Measurements from ENCODE around the gene FCHSD1.
A peak's percentile ranks its signal among the peaks of the same experiment; 100 is the strongest.

FCHSD1 gene

DNA sequence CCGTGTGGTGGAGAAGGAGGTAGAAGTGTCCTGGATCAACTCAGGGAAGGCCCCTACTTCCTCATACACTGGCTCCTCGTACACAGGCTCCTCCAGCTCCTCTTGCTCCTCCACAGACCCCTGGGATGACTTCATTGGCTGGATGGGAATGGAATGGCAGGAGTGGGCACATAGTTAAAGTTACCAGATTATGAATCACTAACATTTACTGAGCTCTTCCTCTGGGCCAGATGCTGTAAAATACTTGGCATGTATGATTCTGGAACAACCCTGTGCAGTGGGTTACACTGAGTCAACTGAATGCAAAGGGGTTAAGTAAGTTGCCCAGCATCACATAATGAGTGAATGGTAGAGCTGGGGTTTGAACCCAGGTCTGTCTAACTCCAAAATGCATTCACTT, 3.1 kb upstream of the FCHSD1 start:
- no peak for DNase-seq (ENCODE audit: low read depth)
- TF ChIP-seq, protein P1, sequence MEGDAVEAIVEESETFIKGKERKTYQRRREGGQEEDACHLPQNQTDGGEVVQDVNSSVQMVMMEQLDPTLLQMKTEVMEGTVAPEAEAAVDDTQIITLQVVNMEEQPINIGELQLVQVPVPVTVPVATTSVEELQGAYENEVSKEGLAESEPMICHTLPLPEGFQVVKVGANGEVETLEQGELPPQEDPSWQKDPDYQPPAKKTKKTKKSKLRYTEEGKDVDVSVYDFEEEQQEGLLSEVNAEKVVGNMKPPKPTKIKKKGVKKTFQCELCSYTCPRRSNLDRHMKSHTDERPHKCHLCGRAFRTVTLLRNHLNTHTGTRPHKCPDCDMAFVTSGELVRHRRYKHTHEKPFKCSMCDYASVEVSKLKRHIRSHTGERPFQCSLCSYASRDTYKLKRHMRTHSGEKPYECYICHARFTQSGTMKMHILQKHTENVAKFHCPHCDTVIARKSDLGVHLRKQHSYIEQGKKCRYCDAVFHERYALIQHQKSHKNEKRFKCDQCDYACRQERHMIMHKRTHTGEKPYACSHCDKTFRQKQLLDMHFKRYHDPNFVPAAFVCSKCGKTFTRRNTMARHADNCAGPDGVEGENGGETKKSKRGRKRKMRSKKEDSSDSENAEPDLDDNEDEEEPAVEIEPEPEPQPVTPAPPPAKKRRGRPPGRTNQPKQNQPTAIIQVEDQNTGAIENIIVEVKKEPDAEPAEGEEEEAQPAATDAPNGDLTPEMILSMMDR (IDR thresholded peaks at IDR 0.05; ENCODE audit: low read depth, low read length, missing control alignments), result no peak
- no peak overlapping the region for H3K4me3 ChIP-seq (ENCODE audit: low read depth, low read length)

DNA sequence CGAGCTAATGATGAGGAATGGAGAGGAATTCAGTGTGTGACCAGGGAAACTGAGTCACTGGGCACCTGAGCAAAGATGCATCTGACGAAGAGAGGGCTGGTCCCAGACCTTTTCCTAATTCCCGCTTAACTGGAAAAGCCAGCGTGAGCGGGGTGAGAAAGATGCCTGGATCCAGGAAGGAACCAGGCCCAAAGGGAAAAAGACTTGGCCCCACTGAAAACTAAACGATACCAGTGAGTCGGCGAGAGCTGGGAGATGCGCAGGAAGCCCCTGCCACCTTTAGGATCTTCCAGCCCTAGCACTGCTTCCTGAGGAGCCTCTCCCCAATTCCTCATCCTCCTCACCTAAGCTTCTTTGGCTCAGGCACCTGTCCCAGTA, 499 bp upstream of the FCHSD1 start:
- TF ChIP-seq, protein P1 (IDR thresholded peaks at IDR 0.05; ENCODE audit: low read depth, low read length, missing control alignments), result no peak
- peak overlapping the region; percentile 68 for H3K4me3 ChIP-seq (ENCODE audit: low read depth, low read length)
- DNase-seq (ENCODE audit: low read depth), result no peak

DNA sequence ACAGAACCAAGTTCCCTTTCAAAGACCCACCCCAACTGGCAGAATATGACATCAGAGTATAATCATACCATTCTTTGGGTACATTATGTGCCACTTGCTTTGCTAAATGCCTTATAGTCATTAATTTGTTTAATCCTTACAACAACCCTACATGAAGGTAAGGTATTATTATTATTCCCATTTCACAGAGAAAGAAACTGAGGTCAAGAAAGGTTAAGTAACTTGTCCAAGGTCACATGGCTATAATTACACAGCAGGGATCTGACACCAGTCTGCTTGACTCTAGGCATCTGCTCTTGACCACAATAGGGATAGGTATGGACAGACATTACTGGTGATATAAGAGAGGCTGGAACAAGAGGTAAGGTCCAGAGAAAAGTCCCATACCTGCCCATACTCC, 1.2 kb downstream of the FCHSD1 start:
- TF ChIP-seq, protein P1 (IDR thresholded peaks at IDR 0.05; ENCODE audit: low read depth, low read length, missing control alignments), result no peak
- H3K4me3 ChIP-seq (ENCODE audit: low read depth, low read length), result no peak overlapping the region

DNA sequence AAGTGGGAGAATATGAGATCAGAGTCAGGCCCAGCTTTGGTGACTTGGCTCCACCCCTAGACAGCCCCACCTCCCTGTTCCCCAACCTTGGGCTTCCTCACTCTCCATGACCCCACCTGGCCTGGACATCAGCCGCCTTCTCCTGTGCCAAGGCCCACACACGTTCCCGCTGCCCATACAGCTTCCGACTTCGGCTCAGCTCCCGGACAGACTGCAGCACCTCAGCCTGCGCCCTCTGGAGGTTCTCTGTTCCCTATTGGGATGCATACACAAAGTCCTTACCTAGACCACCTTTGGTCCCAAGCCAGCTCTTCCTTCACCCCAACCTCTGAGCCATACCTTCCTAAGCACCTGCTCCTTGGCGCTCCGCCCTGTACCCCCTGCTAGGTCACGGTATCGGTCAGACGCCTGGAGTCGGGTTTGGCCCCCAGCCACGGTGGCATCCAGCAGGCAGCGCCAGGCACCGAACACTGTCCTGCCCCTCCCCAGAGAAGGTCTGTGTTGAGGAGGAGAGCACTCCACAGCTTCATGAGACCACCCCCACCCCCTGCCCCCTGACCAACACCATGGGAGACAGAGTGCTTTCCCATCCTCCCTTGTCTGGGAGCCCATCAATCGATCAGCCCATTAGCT, 2.0 kb downstream of the FCHSD1 start:
- TF ChIP-seq, protein P1 (IDR thresholded peaks at IDR 0.05; ENCODE audit: low read depth, low read length, missing control alignments), result no peak
- no peak overlapping the region for H3K4me3 ChIP-seq (ENCODE audit: low read depth, low read length)
- DNase-seq (ENCODE audit: low read depth), result no peak

More for the DNA sequence above, 1.2 kb downstream of the FCHSD1 start:
- no peak for DNase-seq (ENCODE audit: low read depth)

DNA sequence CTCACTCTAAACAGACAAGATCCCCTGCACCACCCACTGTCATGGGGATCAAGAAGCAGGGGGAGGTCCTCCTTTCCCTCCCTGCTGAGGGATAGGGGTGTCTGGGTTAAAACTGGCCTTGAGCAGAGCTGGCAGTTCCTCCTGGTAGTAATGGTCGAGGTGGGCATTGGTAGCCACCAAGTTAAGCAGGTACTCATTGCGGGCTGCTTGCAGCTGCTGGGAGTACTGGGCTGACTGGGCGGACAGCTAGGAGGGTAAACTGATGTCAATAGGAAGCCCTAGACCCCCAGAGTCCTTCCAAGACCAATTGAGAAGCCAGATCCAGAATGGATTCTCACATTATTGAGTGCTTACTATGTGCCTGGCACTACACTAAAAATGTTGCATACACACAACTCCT, 3.4 kb downstream of the FCHSD1 start:
- no peak overlapping the region for H3K4me3 ChIP-seq (ENCODE audit: low read depth, low read length)
- no peak for DNase-seq (ENCODE audit: low read depth)
- TF ChIP-seq, protein P1 (IDR thresholded peaks at IDR 0.05; ENCODE audit: low read depth, low read length, missing control alignments), result no peak

DNA sequence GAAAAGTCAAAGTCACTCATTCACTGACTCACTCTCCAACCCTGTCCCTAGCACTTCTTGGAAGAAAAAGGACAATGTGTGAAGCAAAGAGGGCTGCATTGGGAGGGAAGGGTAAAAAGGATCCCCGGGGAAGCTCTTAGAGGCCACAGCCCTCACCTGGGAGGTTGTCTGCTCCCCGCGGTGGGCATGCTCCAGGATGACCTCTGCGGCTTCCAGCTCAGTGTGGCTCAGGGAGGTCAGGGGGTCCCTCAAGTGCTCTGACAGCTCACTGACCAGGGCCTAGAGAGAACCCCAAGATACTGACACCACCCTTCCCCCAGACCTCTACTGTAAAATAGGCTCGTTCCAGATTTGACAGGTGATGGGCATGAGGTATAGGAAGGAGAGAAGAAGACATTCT, 4.0 kb downstream of the FCHSD1 start:
- TF ChIP-seq, protein P1 (IDR thresholded peaks at IDR 0.05; ENCODE audit: low read depth, low read length, missing control alignments), result no peak
- no peak for DNase-seq (ENCODE audit: low read depth)
- H3K4me3 ChIP-seq (ENCODE audit: low read depth, low read length), result no peak overlapping the region

DNA sequence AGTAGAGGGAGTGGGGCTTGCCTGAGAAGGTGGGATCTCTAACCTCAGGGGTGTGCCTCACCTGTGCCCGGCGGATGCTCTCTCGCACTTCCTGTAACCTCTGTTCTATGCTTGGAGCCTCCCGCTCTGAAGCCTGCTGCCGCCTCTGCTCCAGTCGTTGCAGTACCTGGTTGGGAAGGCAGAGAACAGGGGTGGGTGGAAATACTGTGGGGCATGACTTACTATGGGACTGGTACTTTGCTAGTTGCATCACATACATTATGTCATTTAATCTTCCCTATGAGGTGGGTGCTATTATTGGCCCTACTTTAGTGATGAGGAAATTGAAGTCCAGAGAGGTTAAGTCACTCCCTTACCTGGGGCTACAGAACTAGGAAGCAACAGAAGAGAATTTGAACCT, 5.2 kb downstream of the FCHSD1 start:
- H3K4me3 ChIP-seq (ENCODE audit: low read depth, low read length), result no peak overlapping the region
- TF ChIP-seq, protein P1 (IDR thresholded peaks at IDR 0.05; ENCODE audit: low read depth, low read length, missing control alignments), result no peak
- DNase-seq (ENCODE audit: low read depth), result no peak
